HCT116 (cell line): ENCODE measurements around the gene ERC1. TPM values are rescaled to one million over a fixed set of nuclear protein-coding genes. Genes with fewer than 3 reads are reported as not detected.

Experiments
- ATAC-seq: fragments of 200-7000 bp; cut with Tn5 transposase; 2 replicates; pipeline ENCODE4 v1.9.1; 2020; ENCODE audit warnings: mild to moderate bottlenecking, moderate library complexity
- BruUV-seq: library from RNA; stranded (reverse); fragments of 400-500 nt; replicated peaks from 2 replicates; lab custom pipeline; 2021; lab: Mats Ljungman, UMichigan
- CTCF ChIA-PET: fragments of 300-600 bp; sonication (Branson Sonifier 250); formaldehyde crosslinking; loops from one replicate; lab custom pipeline; 2021; ENCODE audit warnings: antibody characterized with exemption; lab: Charles Lee
- POLR2A ChIA-PET: fragments of 300-600, 350-600 bp; sonication (Branson Sonifier 250); formaldehyde crosslinking; loops from one replicate; lab custom pipeline; 2021; ENCODE audit warnings: antibody characterized with exemption; lab: Charles Lee
- RAD21 ChIA-PET, 2 experiments: fragments of 300-600 bp; sonication (Branson Sonifier 250); formaldehyde crosslinking; loops; one replicate each; lab custom pipeline; 2023; ENCODE audit warnings: low total read pairs in 2 of 2; ENCODE audit not compliant: uncharacterized antibody in 2 of 2, unreplicated experiment in 2 of 2, low non-redundant PET in 1 of 2; lab: Charles Lee
- DNase-seq: peaks from one replicate; pipeline ENCODE4 v3.0.0-alpha.2; 2010; ENCODE audit warnings: low read depth, low spot score
- H2AFZ ChIP-seq: fragments of 200-600 bp; shearing (Covaris generic), sonication (generic); 2 replicates; pipeline ENCODE4 v1.6.1; 2017; ENCODE audit warnings: low read depth, mixed run types, mixed read lengths, antibody characterized with exemption, low read length; ENCODE audit not compliant: poor library complexity, severe bottlenecking
- H3K27ac ChIP-seq: 2 replicates; pipeline ENCODE4 v1.5.1; 2012; ENCODE audit warnings: low read depth, low read length
- H3K27me3 ChIP-seq: fragments of 200-600 bp; sonication (generic); 2 replicates; pipeline ENCODE4 v1.6.1; 2016; ENCODE audit warnings: mixed run types, low read length, mixed read lengths; ENCODE audit not compliant: insufficient read depth
- H3K36me3 ChIP-seq, 2 experiments: fragments of 200-500 bp in 1 of 2; fragments of 200-600 bp in 1 of 2; sonication (Bioruptor generic) in 1 of 2; sonication (generic) in 1 of 2; 2 replicates each; pipeline versions ENCODE4 v1.5.1 to v1.6.1; 2014 to 2016; ENCODE audit warnings: low read length in 2 of 2, inconsistent platforms in 1 of 2, mixed read lengths in 1 of 2, mixed run types in 1 of 2; ENCODE audit not compliant: insufficient read depth in 2 of 2, control insufficient read depth in 1 of 2
- H3K4me1 ChIP-seq, 2 experiments: fragments of 200-600 bp in 1 of 2; sonication (generic) in 1 of 2; 2 replicates each; pipeline versions ENCODE4 v1.5.1 to v1.6.1; 2012 to 2017; ENCODE audit warnings: low read length in 2 of 2, inconsistent platforms in 1 of 2, mild to moderate bottlenecking in 1 of 2, mixed read lengths in 1 of 2, mixed run types in 1 of 2, moderate library complexity in 1 of 2; ENCODE audit not compliant: insufficient read depth in 2 of 2, control insufficient read depth in 1 of 2
- H3K4me2 ChIP-seq: fragments of 200-600 bp; sonication (generic); 2 replicates; pipeline ENCODE4 v1.6.1; 2017; ENCODE audit warnings: mixed run types, low read length, mixed read lengths
- H3K4me3 ChIP-seq, 2 experiments: fragments of 200-600 bp in 1 of 2; sonication (generic) in 1 of 2; replicated peaks in 1 of 2; 2 replicates each; pipeline ENCODE4 v1.5.1; 2011 to 2016; ENCODE audit warnings: low read length in 2 of 2, control low read depth in 1 of 2, low read depth in 1 of 2, mild to moderate bottlenecking in 1 of 2, mixed read lengths in 1 of 2, mixed run types in 1 of 2
- H3K79me2 ChIP-seq: fragments of 200-600 bp; sonication (generic); 2 replicates; pipeline ENCODE4 v1.6.1; 2017; ENCODE audit warnings: mild to moderate bottlenecking, mixed run types, low read length, moderate library complexity, mixed read lengths; ENCODE audit not compliant: insufficient read depth
- H3K9ac ChIP-seq: fragments of 200-600 bp; sonication (generic); 2 replicates; pipeline ENCODE4 v1.6.1; 2016; ENCODE audit warnings: low read length, mixed read lengths
- H3K9me2 ChIP-seq: fragments of 200-600 bp; sonication (generic), shearing (Covaris generic); 2 replicates; pipeline ENCODE4 v1.6.1; 2017; ENCODE audit warnings: mixed run types, mild to moderate bottlenecking, moderate library complexity; ENCODE audit not compliant: insufficient read depth
- H3K9me3 ChIP-seq, 2 experiments: fragments of 200-500 bp in 1 of 2; fragments of 200-600 bp in 1 of 2; sonication (Bioruptor generic) in 1 of 2; sonication (generic) in 1 of 2; 2 replicates each; pipeline ENCODE4 v1.6.1; 2014 to 2017; ENCODE audit warnings: low read length in 2 of 2, mixed read lengths in 2 of 2, inconsistent platforms in 1 of 2, low read depth in 1 of 2, mild to moderate bottlenecking in 1 of 2, mixed run types in 1 of 2, moderate library complexity in 1 of 2; ENCODE audit not compliant: control insufficient read depth in 1 of 2, insufficient read depth in 1 of 2
- H4K20me1 ChIP-seq: fragments of 200-600 bp; sonication (generic), shearing (Covaris generic); 2 replicates; pipeline ENCODE4 v1.6.1; 2017; ENCODE audit warnings: mixed run types, mild to moderate bottlenecking, moderate library complexity; ENCODE audit not compliant: insufficient read depth
- CBX3 ChIP-seq: IDR thresholded peaks from 2 replicates; pipeline ENCODE4 v1.6.1; 2012; ENCODE audit warnings: low read depth
- CEBPB ChIP-seq: IDR thresholded peaks from 2 replicates; pipeline ENCODE4 v1.6.1; 2012; ENCODE audit warnings: low read depth
- EGR1 ChIP-seq: IDR thresholded peaks from 2 replicates; pipeline ENCODE4 v1.6.1; 2012; ENCODE audit warnings: low read depth
- ELF1 ChIP-seq: IDR thresholded peaks from 2 replicates; pipeline ENCODE4 v1.6.1; 2012; ENCODE audit warnings: low read depth, borderline replicate concordance
- EZH2 ChIP-seq: fragments of 200-600 bp; sonication (generic); IDR thresholded peaks from 2 replicates; pipeline ENCODE4 v1.6.1; 2017; ENCODE audit warnings: antibody characterized with exemption, mixed run types
- EZH2phosphoT487 ChIP-seq: fragments of 200-600 bp; IDR thresholded peaks from 2 replicates; pipeline ENCODE4 v1.6.1; 2018; ENCODE audit warnings: antibody characterized with exemption, borderline replicate concordance
- JUND ChIP-seq: IDR thresholded peaks from 2 replicates; pipeline ENCODE4 v1.6.1; 2012
- POLR2A ChIP-seq: IDR thresholded peaks from 2 replicates; pipeline ENCODE4 v1.7.0; 2011; ENCODE audit warnings: borderline replicate concordance; ENCODE audit not compliant: insufficient read depth, insufficient read length; ENCODE audit errors: extremely low read depth
- SP1 ChIP-seq: IDR thresholded peaks from 2 replicates; pipeline ENCODE4 v1.6.1; 2012; ENCODE audit warnings: low read depth
- TCF7L2 ChIP-seq: IDR thresholded peaks from 2 replicates; pipeline ENCODE4 v1.7.0; 2011; ENCODE audit warnings: borderline replicate concordance, inconsistent platforms; ENCODE audit not compliant: insufficient read depth, insufficient read length; ENCODE audit errors: extremely low read depth
- YY1 ChIP-seq: IDR thresholded peaks from 2 replicates; pipeline ENCODE4 v1.6.1; 2011; ENCODE audit warnings: low read length, low read depth, moderate library complexity, mild to moderate bottlenecking; ENCODE audit not compliant: insufficient replicate concordance; ENCODE audit errors: extremely low read depth
- ZFX ChIP-seq: fragments of 450-650 bp; IDR thresholded peaks from 2 replicates; pipeline ENCODE4 v1.6.1; 2017
- ZNF274 ChIP-seq: fragments of 200-500 bp; sonication (Bioruptor generic); IDR thresholded peaks from 2 replicates; pipeline ENCODE4 v1.6.1; 2014; ENCODE audit warnings: mild to moderate bottlenecking, low read depth, low read length, inconsistent platforms
- intact Hi-C: fragments of 100-400 bp; cut with micrococcal nuclease; formaldehyde crosslinking; loops from 2 replicates; pipeline ENCODE4 v1.10.0; 2022
- total RNA-seq: library from RNA; stranded (reverse); gene quantifications from one replicate; pipeline ENCODE4 v1.2.1, GENCODE V29; 2021; ENCODE audit not compliant: unreplicated experiment
- TF ChIP-seq, protein P1 (sequence below): IDR thresholded peaks from 2 replicates; pipeline ENCODE4 v1.6.1; 2012
- TF ChIP-seq, protein P2 (sequence below): IDR thresholded peaks from 2 replicates; pipeline ENCODE4 v1.6.1; 2012
- TF ChIP-seq, protein P3 (sequence below): IDR thresholded peaks from 2 replicates; pipeline ENCODE4 v1.6.1; 2011; ENCODE audit warnings: mild to moderate bottlenecking, low read length, moderate library complexity; ENCODE audit not compliant: insufficient replicate concordance; ENCODE audit errors: extremely low read depth
- TF ChIP-seq, protein P4 (sequence below): IDR thresholded peaks from 2 replicates; pipeline ENCODE4 v1.6.1; 2012; ENCODE audit warnings: low read depth

The ERC1 gene
- total RNA-seq, 1 experiment from 2014 or later, result 41.9 TPM

DNA sequence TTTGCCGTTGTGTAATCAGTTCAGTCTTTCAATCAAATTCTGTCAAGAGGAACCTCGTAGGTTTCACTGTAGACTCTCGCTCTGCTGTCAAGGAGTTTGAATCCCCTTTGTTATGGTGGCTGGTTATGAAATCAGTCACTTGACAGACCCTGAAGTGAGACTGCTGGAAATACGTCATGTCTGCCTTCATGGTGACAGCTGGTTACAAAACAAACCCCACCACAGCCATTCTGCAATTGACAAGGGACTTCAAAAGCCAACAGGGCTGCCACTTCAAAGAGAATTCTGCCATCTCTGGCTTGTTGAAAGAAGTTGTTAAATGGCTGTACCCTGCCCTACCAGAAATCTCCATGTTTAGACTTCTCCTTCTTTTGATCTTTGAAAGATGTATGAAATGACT is 286.9 kb downstream of the ERC1 start:
- intact Hi-C loops, result no loop called here
- Histone ChIP-seq H2AFZ (no peak overlapping the region), H3K4me1 (no peaks in the 10 kb centered on the region), H3K9ac (no peak overlapping the region), H3K4me2 (no peak overlapping the region), H3K4me3 (no peak overlapping the region), H3K27me3 (no peaks in the 10 kb centered on the region), H4K20me1 (no peaks in the 10 kb centered on the region), H3K27ac (no peak overlapping the region), H3K79me2 (no peaks in the 10 kb centered on the region), H3K9me3 (no peaks in the 10 kb centered on the region), H3K36me3 (no peaks in the 10 kb centered on the region), H3K9me2 (no peaks in the 10 kb centered on the region)
- ChIA-PET CTCF (interaction anchor here (1.5 kb wide), 1 partner anchor 300 kb away, joined by 3 read pairs; no protein-coding TSS in a partner anchor), POLR2A (no interaction called here), RAD21 (no interaction called here)
- no TSS peak for BruUV-seq
- ATAC-seq (no peak), DNase-seq (no peak)
- TF ChIP-seq CEBPB, result no peak

DNA sequence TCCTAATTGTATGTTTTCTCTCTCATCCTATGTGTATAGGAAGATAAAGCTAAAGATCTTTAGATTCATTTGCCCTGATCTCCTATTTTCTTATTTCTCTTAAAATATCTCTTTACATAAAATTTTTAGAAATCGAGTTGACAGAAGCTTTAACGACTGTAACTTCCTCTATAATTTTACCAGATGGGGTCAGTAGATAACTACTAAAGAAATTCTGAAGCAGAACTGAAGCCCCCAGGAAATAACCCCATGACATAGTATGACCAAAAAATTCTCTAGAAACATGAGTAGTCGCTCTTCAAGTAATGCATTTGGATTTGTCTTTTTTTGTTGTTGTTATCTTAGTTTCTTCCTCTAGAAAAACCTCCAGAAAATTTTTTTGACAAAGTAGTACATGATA is 288.0 kb downstream of the ERC1 start:
- intact Hi-C loops, result no loop called here
- ChIA-PET CTCF (interaction anchor here (1.0 to 1.5 kb wide), 2 partner anchors 161 to 299 kb away, joined by 3 read pairs; no protein-coding TSS in a partner anchor), RAD21 (no interaction called here)
- TF ChIP-seq EGR1 (no peak), CBX3 (no peak), SP1 (no peak), ZNF274 (no peak), EZH2phosphoT487 (no peak), JUND (no peak), ELF1 (no peak), ZFX (no peak), YY1 (no peak), TCF7L2 (no peak), EZH2 (no peak), POLR2A (no peak)
- TF ChIP-seq, protein P1, sequence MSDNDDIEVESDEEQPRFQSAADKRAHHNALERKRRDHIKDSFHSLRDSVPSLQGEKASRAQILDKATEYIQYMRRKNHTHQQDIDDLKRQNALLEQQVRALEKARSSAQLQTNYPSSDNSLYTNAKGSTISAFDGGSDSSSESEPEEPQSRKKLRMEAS, result no peak
- TF ChIP-seq, protein P2, sequence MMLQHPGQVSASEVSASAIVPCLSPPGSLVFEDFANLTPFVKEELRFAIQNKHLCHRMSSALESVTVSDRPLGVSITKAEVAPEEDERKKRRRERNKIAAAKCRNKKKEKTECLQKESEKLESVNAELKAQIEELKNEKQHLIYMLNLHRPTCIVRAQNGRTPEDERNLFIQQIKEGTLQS, result no peak
- TF ChIP-seq, protein P3, sequence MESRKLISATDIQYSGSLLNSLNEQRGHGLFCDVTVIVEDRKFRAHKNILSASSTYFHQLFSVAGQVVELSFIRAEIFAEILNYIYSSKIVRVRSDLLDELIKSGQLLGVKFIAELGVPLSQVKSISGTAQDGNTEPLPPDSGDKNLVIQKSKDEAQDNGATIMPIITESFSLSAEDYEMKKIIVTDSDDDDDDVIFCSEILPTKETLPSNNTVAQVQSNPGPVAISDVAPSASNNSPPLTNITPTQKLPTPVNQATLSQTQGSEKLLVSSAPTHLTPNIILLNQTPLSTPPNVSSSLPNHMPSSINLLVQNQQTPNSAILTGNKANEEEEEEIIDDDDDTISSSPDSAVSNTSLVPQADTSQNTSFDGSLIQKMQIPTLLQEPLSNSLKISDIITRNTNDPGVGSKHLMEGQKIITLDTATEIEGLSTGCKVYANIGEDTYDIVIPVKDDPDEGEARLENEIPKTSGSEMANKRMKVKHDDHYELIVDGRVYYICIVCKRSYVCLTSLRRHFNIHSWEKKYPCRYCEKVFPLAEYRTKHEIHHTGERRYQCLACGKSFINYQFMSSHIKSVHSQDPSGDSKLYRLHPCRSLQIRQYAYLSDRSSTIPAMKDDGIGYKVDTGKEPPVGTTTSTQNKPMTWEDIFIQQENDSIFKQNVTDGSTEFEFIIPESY, result no peak
- TF ChIP-seq, protein P4, sequence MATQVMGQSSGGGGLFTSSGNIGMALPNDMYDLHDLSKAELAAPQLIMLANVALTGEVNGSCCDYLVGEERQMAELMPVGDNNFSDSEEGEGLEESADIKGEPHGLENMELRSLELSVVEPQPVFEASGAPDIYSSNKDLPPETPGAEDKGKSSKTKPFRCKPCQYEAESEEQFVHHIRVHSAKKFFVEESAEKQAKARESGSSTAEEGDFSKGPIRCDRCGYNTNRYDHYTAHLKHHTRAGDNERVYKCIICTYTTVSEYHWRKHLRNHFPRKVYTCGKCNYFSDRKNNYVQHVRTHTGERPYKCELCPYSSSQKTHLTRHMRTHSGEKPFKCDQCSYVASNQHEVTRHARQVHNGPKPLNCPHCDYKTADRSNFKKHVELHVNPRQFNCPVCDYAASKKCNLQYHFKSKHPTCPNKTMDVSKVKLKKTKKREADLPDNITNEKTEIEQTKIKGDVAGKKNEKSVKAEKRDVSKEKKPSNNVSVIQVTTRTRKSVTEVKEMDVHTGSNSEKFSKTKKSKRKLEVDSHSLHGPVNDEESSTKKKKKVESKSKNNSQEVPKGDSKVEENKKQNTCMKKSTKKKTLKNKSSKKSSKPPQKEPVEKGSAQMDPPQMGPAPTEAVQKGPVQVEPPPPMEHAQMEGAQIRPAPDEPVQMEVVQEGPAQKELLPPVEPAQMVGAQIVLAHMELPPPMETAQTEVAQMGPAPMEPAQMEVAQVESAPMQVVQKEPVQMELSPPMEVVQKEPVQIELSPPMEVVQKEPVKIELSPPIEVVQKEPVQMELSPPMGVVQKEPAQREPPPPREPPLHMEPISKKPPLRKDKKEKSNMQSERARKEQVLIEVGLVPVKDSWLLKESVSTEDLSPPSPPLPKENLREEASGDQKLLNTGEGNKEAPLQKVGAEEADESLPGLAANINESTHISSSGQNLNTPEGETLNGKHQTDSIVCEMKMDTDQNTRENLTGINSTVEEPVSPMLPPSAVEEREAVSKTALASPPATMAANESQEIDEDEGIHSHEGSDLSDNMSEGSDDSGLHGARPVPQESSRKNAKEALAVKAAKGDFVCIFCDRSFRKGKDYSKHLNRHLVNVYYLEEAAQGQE, result no peak

More for the DNA sequence above, 288.0 kb downstream of the ERC1 start:
- no peaks in the 10 kb centered on the region for H4K20me1 ChIP-seq
- no peak overlapping the region for H3K4me3 ChIP-seq
- no peaks in the 10 kb centered on the region for H3K36me3 ChIP-seq
- DNase-seq, result no peak
- no peaks in the 10 kb centered on the region for H3K27me3 ChIP-seq
- no peak for ATAC-seq
- H3K79me2 ChIP-seq, result no peaks in the 10 kb centered on the region
- no peak overlapping the region for H3K9ac ChIP-seq
- H3K4me1 ChIP-seq, result no peaks in the 10 kb centered on the region
- H3K27ac ChIP-seq, result no peak overlapping the region
- H3K9me2 ChIP-seq, result no peaks in the 10 kb centered on the region
- no peak overlapping the region for H2AFZ ChIP-seq
- no TSS peak for BruUV-seq
- H3K9me3 ChIP-seq, result no peaks in the 10 kb centered on the region
- POLR2A ChIA-PET, result no interaction called here
- H3K4me2 ChIP-seq, result no peak overlapping the region
